NCI-H524 (cell line): Measurements from ENCODE around the gene TRA2B.
A peak's percentile ranks its signal among the peaks of the same experiment; 100 is the strongest.

Experiments
- DNase-seq, 2 experiments: peaks; one replicate each; lab custom pipeline; 2025; lab: John Stamatoyannopoulos, UW

The TRA2B gene

DNA sequence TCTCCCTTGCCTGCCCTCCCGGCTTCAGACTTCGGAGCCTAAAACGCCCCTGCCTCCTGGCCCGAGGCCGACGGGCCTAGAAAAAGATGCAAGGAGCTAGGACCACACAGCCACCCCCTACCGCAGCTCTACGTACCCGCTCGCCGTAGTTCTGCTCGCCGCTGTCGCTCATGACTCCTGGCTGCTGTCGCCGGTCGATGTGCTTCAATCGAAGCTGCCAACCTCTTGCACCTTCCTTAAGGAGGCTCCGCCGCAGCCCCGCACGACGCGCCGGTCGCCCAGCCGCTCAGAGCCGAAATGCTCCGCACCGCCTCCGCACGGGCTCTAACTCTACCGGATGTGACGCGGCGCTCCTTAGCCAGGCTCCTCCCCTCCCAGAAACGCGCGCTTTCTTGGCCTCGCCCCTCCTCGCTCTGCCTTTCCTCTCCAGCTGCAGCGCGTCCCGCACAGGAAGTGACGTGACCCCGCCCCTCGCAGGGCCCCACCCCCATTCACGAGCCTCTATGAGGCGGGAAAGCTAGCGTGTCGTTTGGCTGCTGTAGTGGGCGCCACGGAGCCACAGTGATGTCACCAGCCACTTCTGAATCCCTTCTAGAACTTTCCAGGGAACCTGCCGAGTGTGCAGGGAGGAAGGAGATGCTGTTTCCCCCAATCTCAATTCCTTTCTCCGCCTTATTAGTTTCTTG lies at the start of gene TRA2B:
TRA2B (minus strand) TSS at position 326 of the 686 bp plus-strand sequence; CDS start at position 172, 154 bp downstream.
- peak; percentile 98 to 99 for DNase-seq

DNA sequence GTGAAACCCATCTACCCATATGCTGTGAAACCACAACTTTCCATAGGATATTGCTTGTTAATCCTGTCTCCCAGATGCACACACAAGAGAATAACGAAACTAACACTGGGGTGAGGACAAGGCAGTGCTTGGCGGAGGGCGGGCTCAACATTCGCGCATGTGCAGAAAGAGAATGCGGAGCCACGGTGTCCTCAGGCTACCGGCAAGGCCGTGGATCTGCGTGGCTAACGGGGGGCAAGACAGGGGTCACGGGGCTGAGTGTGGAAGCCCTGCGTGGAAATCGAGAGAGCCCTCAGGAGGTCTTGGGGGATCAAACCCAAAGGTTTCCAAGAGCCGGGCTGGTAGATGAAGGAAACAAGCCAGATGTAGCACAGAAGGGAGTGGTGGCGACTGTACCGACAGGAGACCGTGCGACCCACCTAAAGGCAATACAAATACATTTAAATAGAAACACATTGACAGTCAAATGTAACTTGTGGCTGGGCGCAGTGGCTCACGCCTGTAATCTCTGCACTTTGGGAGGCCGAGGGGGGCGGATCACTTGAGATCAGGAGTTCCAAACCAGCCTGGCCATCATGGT lies 48.5 kb upstream of the TRA2B start:
- no peak for DNase-seq

DNA sequence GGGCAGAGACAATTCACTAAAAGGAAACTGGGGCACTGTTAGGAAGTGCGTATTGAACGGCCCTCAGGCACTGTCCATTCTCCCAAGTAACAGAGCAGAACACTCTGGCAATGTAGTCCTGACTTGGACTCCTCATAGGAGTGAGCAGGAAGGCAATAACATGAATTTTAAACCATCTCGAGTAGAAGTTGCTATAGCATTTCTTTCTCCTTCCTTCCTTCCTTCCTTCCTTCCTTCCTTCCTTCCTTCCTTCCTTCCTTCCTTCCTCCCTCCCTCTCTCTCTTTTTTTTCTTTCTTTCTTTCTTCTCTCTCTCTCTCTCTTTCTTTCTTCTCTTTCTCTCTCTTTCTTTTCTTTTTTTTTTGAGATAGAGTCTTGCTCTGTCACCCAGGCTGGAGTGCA lies 46.4 kb upstream of the TRA2B start:
- no peak for DNase-seq

DNA sequence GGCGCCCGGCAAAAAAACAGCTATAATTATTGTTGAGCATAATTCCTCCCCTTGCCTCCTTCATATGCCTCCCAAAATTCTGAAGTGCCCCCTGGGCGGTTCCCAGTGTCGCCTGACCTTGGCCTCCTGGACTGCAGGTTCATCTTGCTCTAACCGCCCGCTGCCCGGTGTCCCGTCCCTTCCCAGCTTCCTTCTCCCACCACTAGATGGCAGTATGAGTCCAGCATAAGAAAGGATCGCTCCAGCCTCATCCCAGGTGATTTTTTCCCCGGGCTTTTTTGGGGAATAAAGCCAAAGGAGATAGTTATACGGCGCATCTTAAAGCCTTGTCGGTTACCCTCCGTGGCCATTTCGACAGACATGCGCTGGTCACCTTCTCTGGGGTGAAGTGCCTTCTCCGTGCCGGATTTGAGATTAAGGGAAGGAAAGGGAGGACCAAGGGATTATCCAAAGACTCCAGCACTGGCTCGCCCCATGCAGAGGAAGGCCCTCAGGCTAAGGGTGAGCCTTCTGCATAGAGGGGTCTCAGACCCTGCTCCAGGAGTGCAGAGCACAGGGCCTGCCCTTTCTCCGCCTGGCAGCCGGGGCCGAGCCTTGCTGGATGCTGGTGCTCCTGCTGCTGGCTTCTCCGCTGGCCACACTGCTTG lies 45.8 kb upstream of the TRA2B start:
- peak; percentile 65 to 77 for DNase-seq

DNA sequence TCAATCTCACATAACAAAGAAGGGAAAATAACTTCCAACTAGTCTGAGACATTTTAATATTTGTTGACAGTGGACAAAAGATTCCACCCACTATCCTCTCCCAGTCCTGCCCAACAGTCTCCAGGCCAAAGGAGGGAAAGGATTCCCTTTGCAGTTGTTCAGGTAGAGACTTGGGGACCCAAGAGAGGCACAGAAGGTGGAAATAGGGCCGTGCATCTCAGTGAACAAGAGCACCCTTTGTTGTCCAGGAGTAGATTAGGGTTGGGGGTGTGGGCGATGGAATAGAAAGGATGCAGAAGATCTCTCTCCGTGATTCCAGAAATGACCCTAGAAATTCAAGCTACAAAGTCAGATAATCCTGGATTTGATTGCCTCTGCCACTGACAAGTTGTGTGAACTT lies 44.8 kb upstream of the TRA2B start:
- no peak for DNase-seq

DNA sequence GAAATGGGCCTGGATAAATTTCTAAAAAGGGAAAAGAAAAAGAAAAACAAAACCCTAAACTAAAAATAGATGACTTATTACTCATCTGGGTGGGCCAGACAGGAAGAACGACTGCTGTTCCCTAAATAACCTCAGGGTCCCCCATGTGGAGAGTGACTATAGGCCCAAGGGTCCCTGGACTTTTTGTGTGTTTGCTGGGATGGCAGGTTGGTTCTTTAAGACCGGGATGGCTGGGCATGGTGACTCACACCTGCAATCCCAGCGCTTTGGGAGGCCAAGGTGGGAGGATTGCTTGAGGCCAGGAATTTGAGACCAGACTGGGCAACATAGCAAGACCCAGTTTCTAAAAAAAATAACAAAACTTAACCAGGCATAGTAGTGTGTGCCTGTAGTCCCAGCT lies 43.8 kb upstream of the TRA2B start:
- DNase-seq: no peak

DNA sequence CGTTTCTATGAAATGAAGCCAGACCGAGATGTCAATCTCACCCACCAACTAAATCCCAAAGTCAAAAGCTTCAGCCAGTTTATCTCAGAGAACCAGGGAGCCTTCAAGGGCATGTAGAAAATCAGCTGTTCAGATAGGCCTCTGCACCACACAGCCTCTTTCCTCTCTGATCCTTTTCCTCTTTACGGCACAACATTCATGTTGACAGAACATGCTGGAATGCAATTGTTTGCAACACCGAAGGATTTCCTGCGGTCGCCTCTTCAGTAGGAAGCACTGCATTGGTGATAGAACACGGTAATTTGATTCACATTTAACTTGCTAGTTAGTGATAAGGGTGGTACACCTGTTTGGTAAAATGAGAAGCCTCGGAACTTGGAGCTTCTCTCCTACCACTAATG lies 41.9 kb upstream of the TRA2B start:
- DNase-seq: no peak

DNA sequence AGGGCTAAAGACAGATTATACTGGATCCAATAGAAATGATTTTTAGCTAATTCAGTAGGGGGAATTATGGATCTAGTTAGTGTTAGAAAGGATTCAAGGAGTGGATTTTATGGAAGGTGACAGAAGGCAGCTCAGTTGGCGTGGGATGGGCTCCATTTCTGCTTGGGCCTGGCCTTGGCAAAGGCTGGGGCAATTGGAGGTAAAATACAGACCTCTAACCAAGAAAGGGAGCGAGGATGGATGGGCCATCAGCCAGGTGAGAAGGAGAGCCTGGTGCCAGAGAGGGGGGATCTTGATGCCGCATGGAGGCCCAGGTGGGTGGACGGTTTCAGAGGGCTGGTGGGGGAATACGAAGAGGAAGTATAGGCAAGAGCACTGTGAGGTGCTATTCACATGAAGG lies 40.7 kb upstream of the TRA2B start:
- no peak for DNase-seq

DNA sequence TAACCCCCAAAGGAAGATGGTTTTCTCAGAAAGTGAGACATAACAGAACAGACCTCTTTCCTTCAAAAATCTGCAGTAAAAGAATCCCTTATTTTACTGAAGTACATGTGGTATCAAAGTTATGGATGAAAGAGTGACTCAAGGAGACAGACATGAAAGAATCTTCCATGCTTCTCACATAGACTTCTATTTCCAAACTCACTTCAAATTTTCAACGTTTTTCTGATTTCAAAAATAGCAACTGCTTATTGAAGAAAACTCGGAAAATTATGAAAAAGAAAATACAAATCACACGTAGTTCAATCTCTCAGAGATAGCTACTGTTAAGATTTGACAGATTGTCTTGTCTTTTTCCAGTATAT lies 39.8 kb upstream of the TRA2B start:
- no peak for DNase-seq

DNA sequence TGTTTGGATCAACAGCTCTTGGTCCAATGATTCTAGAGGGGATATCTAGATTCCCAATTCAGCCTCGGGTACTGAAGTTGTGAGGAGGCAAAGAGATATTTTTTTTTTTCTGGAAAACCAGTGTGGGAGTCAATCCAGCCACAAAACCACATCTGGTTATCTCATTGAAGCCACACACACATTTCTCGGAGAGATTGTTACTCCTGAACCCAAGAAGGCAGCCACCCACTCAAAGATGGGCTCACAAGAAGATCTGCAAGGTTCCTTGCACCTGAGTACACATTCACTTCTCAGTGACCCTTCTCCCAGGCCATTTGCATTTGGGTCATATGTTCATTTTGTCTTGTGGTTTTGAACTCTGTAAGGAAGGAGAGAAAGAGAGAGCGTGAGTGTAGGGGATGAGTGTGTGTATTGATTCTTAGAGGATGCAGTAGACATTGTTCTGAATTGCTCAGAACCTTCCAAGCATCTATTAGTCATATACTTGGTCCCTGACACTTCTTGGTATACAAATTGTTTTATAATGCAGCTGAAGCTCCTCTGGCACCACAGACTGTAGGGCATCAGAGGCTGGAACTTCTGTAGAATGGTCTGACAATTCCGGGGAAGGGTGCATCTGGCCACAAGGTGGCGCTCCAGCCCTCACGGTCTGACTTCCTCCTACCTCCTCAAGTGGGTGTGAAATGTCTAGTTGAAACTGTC lies 39.3 kb upstream of the TRA2B start:
- DNase-seq: peak; percentile 27 to 79

DNA sequence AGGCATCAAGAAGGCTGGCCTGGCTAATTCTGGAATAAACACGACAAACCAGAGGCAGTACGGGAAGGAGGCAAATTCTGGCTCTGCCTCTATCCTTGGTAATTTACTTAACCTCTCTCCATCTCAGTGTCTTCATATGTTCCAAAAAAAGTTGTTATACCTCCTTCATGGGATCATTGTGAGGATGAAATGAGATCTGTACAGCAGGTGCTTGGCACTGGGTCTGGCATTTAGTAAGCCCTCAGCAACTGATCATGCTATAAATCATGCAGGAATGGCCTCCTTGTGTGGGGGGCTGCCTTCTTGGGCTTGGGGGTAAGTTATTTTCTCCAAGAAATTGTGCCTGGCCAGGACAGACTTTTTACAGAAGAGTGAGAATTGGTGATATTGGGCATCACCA lies 38.3 kb upstream of the TRA2B start:
- DNase-seq: no peak

DNA sequence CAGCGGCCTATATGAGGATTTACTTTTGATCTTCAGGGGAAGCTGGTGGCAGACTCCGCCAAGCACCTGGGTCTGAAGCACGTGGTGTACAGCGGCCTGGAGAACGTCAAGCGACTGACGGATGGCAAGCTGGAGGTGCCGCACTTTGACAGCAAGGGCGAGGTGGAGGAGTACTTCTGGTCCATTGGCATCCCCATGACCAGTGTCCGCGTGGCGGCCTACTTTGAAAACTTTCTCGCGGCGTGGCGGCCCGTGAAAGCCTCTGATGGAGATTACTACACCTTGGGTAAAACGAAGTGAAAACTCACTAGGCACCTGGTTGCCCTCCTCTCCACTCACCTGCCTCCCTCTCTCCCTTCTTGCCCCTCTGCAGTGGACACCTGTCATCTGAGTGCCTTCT lies 33.8 kb upstream of the TRA2B start:
- no peak for DNase-seq

DNA sequence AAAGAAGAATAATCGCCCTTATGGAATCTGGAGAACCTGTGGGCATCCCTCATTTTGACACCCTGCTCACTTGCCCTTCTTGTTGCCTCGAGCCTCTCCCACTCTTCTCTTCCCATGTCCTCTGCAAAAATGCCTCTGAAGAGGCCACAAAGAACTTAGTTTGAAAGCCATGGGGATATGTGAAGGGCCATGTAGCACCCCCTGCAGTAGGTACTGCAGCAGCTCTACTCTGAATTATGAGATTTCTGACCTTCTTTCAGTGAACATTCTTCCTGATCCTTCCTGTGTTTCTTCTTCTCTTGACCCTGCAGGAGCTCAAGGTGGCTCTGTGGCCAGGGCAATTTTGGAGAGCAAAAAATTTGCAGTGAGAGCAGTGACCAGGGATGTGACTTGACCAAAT lies 30.4 kb upstream of the TRA2B start:
- DNase-seq: no peak

DNA sequence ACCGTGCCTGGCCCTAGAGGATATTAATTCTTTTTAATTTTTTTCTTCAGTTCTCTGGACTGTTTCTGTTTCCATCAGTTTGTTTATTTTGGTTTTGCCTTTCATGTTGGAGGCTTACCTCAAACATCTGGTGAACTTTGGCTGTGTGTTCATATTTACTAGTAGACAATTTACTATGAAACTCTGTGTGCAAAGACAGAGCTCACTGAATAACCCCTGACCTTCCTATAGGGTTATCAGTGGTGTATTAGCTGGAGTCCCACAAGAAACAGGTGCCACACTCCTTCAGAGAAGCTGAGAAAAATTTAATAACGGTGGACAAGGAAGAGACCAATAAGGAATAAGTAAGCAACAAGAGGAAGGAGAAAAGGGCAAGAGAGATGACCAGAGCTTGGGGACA lies 28.8 kb upstream of the TRA2B start:
- no peak for DNase-seq

DNA sequence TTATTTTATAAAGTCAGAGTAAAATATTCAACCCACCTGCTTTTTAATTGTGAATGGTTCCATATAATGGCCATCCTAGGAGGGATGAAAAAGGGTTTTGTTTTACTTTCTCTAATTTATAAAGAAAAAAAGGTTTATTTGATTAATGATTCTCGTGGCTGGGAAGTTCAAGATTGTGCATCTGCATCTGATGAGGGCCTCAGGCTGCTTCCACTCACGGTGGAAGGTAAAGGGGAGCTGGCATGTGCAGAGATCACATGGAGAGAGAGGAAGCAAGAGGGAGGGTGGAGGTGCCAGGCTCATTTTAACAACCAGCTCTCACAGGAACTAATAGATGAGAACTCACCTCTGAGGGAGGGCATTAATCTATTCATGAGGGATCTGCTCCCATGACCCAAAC lies 27.7 kb upstream of the TRA2B start:
- DNase-seq: no peak

DNA sequence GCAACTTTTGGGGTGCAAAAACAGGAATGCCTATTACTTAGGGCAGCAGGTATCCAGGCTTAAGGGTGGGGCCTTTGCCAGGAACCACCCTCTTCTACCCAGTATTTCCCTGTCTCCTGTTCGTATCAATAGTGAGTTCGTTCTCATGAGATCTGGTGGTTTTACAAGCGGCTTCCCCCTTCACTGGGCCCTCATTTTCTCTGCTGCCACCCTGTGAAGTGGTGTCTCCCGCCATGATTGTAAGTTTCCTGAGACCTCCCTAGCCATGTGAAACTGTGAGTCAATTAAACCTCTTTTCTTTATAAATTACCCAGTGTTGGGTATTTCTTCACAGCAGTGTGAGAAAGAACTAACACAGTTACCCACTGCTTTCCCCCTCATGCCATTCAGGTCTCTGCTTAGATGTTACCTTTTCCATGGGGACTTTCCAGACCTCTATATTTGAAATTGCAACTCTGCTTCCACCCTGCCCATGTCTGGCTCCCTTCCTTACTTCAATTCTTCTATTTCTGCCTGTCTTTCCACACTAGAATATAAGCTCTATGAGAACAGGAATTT lies 23.9 kb upstream of the TRA2B start:
- no peak for DNase-seq

DNA sequence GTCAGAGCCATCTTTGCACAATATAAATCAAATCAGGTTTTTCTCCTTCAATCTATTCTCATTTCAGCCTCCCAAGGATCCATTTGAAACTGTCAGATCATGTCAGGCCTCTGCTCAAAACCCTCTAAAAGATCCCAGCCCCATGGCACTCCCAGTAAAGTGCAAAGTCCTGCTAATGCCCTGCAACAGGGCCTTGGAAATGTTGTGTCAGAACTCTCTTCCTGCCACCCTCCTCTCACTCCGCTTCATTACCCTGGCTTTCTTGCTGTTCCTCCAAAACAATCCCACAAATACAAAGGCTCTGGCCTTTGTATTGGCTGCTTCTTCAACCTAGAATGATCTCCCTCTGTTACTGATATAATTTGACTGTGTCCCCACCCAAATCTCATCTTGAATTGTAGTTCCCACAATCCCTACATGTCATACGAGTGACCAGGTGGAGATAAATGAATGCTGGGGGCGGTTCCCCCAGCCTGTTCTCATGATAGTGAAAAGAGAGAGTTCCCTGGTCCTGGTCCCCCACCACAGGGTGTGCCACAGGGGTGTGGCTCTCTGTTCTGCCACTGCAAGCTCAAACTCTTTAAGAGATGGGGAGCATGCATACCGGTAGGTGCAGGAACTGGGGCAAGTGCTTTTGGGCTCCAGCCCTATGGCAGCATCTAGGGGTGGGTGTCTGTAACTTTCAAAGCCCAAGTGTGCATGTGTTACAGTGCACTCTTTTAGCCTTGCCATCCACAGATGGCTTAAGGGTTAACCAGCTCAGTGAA lies 22.9 kb upstream of the TRA2B start:
- no peak for DNase-seq

DNA sequence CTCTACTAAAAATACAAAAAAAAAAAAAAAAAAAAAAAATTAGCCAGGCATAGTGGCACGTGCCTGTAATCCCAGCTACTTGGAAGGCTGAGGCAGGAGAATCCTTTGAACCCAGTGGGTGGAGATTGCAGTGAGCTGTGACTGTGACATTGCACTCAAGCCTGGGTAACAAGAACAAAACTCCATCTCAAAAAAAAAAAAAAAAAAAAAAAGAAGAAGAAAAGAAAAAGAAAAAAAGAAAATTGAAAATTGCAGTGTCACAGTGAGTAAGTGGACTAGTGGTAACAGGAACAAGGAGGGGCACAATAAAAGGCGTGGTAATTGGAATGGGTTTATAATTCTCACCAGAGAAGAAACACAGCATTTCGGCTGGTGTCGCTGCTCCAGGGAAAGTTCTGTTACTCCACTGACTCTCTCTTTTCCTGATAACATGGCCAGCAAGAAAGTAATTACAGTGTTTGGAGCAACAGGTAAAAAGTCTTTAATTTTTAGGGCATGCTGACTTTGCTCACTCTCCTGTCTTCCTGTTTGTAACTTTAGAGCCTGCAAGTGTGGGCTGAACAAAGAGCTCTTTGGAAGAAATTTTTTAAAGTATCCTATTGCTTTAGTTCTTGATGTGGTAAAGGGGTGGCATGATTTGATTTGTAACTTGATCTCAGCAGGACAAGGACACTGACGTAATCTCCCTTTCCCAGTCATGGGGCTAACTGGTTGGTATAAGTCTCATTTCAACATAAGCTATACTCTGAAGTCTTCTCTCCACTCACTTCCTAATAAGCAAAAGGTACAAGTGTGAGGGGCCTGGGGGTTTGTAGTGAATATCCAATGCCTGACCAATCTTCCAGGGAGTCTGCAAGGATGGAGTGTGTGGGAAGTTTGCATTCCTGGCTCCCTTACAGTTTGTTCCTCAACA lies 22.1 kb upstream of the TRA2B start:
- no peak for DNase-seq

DNA sequence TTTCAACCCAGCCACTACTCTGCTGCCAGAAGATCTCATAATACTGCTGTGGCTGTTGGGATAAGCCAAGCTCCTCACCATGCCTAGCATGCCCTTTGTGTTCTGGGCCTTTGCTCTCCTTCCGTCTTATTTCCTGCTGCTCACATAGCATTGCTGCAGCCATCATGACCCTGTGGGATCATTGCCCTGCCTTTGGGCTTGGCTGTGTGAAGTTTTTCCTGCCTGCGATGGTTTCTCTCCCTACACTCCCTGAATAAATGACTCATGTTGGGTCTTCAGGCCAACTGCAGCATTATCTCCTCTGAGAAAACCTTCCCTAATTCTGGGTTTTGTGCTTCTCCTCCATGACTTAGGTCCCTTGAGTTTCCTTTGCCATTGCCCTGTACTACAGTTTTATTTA lies 20.8 kb upstream of the TRA2B start:
- DNase-seq: no peak

DNA sequence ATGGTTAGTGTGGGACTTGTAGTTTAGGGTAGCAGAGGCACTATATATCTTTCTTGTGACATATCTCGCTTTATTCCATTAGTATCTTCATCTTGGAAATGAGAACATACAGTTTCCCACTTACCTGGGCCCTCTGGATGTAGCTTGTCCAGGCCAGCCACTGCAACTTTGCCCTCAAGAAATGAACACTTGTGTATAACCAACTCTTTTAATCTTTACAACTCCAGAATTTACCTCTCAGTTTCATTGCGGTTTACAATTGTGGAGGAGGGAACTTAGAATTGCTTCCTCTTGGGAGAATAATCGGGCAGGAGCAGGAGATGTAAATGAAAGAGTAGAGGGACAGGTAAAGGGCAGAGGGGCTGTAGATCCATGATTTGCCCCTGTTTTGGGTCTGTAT lies 18.4 kb upstream of the TRA2B start:
- no peak for DNase-seq

DNA sequence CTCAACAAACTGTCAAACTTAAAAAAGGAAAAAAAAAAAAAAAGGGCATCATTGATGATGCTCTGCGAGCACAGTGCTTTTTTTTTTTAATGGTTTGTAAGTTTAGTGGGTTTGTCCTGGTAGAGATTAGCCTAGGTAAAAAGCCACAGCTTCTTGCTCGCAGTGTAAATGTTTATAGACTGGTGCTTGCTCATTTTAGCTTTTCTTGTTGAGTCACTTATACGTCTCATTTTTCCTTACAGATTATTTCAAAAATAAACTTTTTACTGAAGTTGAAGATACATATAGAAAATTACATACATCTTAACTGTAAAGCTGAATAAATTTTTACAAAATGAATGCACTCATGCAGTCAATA lies 16.5 kb upstream of the TRA2B start:
- DNase-seq: no peak
